Body of pancreas (tissue), 4 donors: Measurements from ENCODE around the gene LPIN3. TPM values are rescaled to one million over a fixed set of nuclear protein-coding genes. Genes with fewer than 3 reads are reported as not detected.

Source experiments
- ATAC-seq: fragments of 150-250 bp; one replicate; pipeline ENCODE4 v1.9.1; 2016
- DNase-seq, 4 donors: peaks; one replicate each; pipeline ENCODE4 v3.0.0-alpha.2; 2019
- H3K27ac ChIP-seq, 4 donors: fragments of 200-600 bp; sonication (generic); 1 replicate in 3 of 4; 2 replicates in 1 of 4; pipeline versions ENCODE4 v1.5.1 to v1.6.1; 2016 to 2019; ENCODE audit warnings: mild to moderate bottlenecking in 1 of 4, mixed read lengths in 1 of 4, moderate library complexity in 1 of 4
- H3K27me3 ChIP-seq, 2 donors: fragments of 200-600 bp; sonication (generic); one replicate each; pipeline ENCODE4 v1.6.0; 2016; ENCODE audit warnings: mild to moderate bottlenecking in 1 of 2
- H3K36me3 ChIP-seq, 2 donors: fragments of 200-600 bp; sonication (generic); replicated peaks in 1 of 2; 2 replicates each; pipeline ENCODE4 v1.5.1; 2016; ENCODE audit warnings: low read depth in 2 of 2; ENCODE audit not compliant: insufficient read depth in 1 of 2
- H3K4me1 ChIP-seq: fragments of 200-600 bp; sonication (generic); one replicate; pipeline ENCODE4 v1.6.0; 2016
- H3K4me3 ChIP-seq, 2 donors: fragments of 200-600 bp; sonication (generic); 1 replicate in 1 of 2; 2 replicates in 1 of 2; pipeline ENCODE4 v1.5.1; 2016 to 2019
- H3K9me3 ChIP-seq, 3 donors: fragments of 200-600 bp; sonication (generic); 1 replicate in 2 of 3; 2 replicates in 1 of 3; pipeline ENCODE4 v1.5.1; 2016
- CTCF ChIP-seq, 7 experiments: fragments of 450-650 bp in 4 of 7; fragments of 200-600 bp in 3 of 7; sonication (generic) in 3 of 7; IDR thresholded peaks; one replicate each; pipeline ENCODE4 v1.5.1; 2016 to 2019; ENCODE audit warnings: antibody characterized with exemption in 7 of 7
- POLR2A ChIP-seq, 3 donors: fragments of 450-650 bp; IDR thresholded peaks; one replicate each; pipeline ENCODE4 v1.6.1; 2016; ENCODE audit warnings: antibody characterized with exemption in 3 of 3, mild to moderate bottlenecking in 2 of 3
- WGBS, 2 donors: methylation state at CpG; one replicate each; pipeline ENCODE4 v1.1.5; 2017; 5-methylcytosine and 5-hydroxymethylcytosine counted together
- intact Hi-C: fragments of 100-400 bp; cut with DNase I; formaldehyde crosslinking; loops from one replicate; pipeline ENCODE4 v1.15.1; 2023
- total RNA-seq, 2 donors: library from RNA; depleted of rRNA; stranded (reverse); fragments of >200 nt; gene quantifications; one replicate each; pipeline ENCODE4 v1.1.0, GENCODE V29; 2016

The LPIN3 gene
- total RNA-seq, 2 donors from 2014 or later = 11.9 to 50.1 TPM

GRCh38 chr20:41334443-41335421 lies 5.9 kb upstream of the LPIN3 start:
- TF ChIP-seq CTCF (IDR thresholded peaks at IDR 0.05) (no peak), POLR2A (IDR thresholded peaks at IDR 0.05) (no peak)
- DNase-seq (peak in 1 of 4 donors; percentile 37), ATAC-seq (peak; percentile 49)
- no peak overlapping the region for H3K4me3 ChIP-seq
- intact Hi-C loops = loop anchor here (2.0 kb wide), 1 partner anchor 158 kb away; no protein-coding TSS in a partner anchor
- no peaks in the 10 kb centered on the region for H3K9me3 ChIP-seq
- H3K4me1 ChIP-seq = peaks cover 17% of the 10 kb centered on the region
- H3K27ac ChIP-seq = peak overlapping the region; percentile 11 to 71 (median 54)
- WGBS, 2 donors = 71 to 72% methylated on average over 10 to 15 of the region's 15 CpGs
- H3K36me3 ChIP-seq = no peaks in the 10 kb centered on the region
- no peaks in the 10 kb centered on the region for H3K27me3 ChIP-seq

- TF ChIP-seq POLR2A (IDR thresholded peaks at IDR 0.05) (no peak), CTCF (IDR thresholded peaks at IDR 0.05) (no peak)
- no peaks in the 10 kb centered on the region for H3K36me3 ChIP-seq
- H3K4me3 ChIP-seq = no peak overlapping the region
- H3K27me3 ChIP-seq = no peaks in the 10 kb centered on the region
- H3K27ac ChIP-seq = peak overlapping the region in 1 of 4 donors; percentile 68
- H3K4me1 ChIP-seq = peaks cover 23% of the 10 kb centered on the region
- 27 to 70% methylated on average over 1 of the region's 1 CpG for WGBS, 2 donors
- H3K9me3 ChIP-seq = no peaks in the 10 kb centered on the region
- intact Hi-C loops = loop anchor here (2.0 kb wide), 1 partner anchor 159 kb away; no protein-coding TSS in a partner anchor
- ATAC-seq (no peak), DNase-seq (no peak)
Observed at GRCh38 chr20:41335591-41335990, 5.0 kb upstream of the LPIN3 start.

GRCh38 chr20:41336711-41337492 lies 3.7 kb upstream of the LPIN3 start:
- intact Hi-C loops = no loop called here
- DNase-seq (no peak), ATAC-seq (no peak)
- H3K27ac ChIP-seq = no peak overlapping the region
- H3K27me3 ChIP-seq = no peaks in the 10 kb centered on the region
- WGBS, 2 donors = 85 to 91% methylated on average over 4 of the region's 4 CpGs
- no peak overlapping the region for H3K4me3 ChIP-seq
- peaks cover 35% of the 10 kb centered on the region for H3K4me1 ChIP-seq
- TF ChIP-seq CTCF (IDR thresholded peaks at IDR 0.05) (no peak), POLR2A (IDR thresholded peaks at IDR 0.05) (no peak)
- H3K9me3 ChIP-seq = no peaks in the 10 kb centered on the region
- H3K36me3 ChIP-seq = no peaks in the 10 kb centered on the region

- H3K27ac ChIP-seq = peak overlapping the region; percentile 67 to 88 (median 75)
Observed at GRCh38 chr20:41339957-41340326, 679 bp upstream of the LPIN3 start.

More at GRCh38 chr20:41339957-41340326, 679 bp upstream of the LPIN3 start:
- peak overlapping the region in 1 of 2 donors; percentile 24 for H3K4me3 ChIP-seq
- ATAC-seq (peak; percentile 90), DNase-seq (peak; percentile 94 to 97 (median 94))
- H3K4me1 ChIP-seq = peaks cover 34% of the 10 kb centered on the region
- no peaks in the 10 kb centered on the region for H3K36me3 ChIP-seq
- H3K9me3 ChIP-seq = no peaks in the 10 kb centered on the region
- intact Hi-C loops = no loop called here
- TF ChIP-seq POLR2A (IDR thresholded peaks at IDR 0.05) = peak in 1 of 3 donors; percentile 29
- peak; percentile 97 to 99 (median 99) for TF ChIP-seq CTCF (IDR thresholded peaks at IDR 0.05)
- 2 to 4% methylated on average over 12 to 25 of the region's 25 CpGs for WGBS, 2 donors
- no peaks in the 10 kb centered on the region for H3K27me3 ChIP-seq
